8988T (cell line): Measurements from ENCODE around the gene DCLRE1B.

ENCODE experiments used
- DNase-seq: peaks from one replicate; pipeline ENCODE4 v3.0.0; 2011

Gene DCLRE1B

GRCh38 chr1:113887402-113888175, 17.5 kb upstream of the DCLRE1B start, which contains the start of gene BCL2L15:
BCL2L15 (minus strand) TSS chr1:113887581; CDS start chr1:113887375, 206 bp downstream.
- no peak for DNase-seq

- DNase-seq = no peak
These were observed 14.3 kb upstream of the DCLRE1B start for GRCh38 chr1:113890816-113891215.

GRCh38 chr1:113891631-113892220, 13.4 kb upstream of the DCLRE1B start:
- no peak for DNase-seq

GRCh38 chr1:113893267-113893666, 11.9 kb upstream of the DCLRE1B start:
- DNase-seq = no peak

- DNase-seq = no peak
These were observed 10.0 kb upstream of the DCLRE1B start for GRCh38 chr1:113895098-113895497.

- no peak for DNase-seq
These were observed 9.2 kb upstream of the DCLRE1B start for GRCh38 chr1:113895961-113896360.

- no peak for DNase-seq
These were observed 6.8 kb upstream of the DCLRE1B start for GRCh38 chr1:113898241-113898814.

GRCh38 chr1:113899111-113899510, 6.0 kb upstream of the DCLRE1B start:
- no peak for DNase-seq

- DNase-seq = no peak
These were observed 3.9 kb upstream of the DCLRE1B start for GRCh38 chr1:113901191-113901590.

GRCh38 chr1:113903501-113904292, 1.4 kb upstream of the DCLRE1B start:
- no peak for DNase-seq

GRCh38 chr1:113904293-113904673, 843 bp upstream of the DCLRE1B start:
- DNase-seq = no peak

GRCh38 chr1:113905435-113905861, 322 bp downstream of the DCLRE1B start:
- DNase-seq = no peak

- DNase-seq = no peak
These were observed 7.6 kb downstream of the DCLRE1B start for GRCh38 chr1:113912594-113913311.

GRCh38 chr1:113913312-113913668, 8.2 kb downstream of the DCLRE1B start:
- DNase-seq = no peak

GRCh38 chr1:113913887-113914664, 8.9 kb downstream of the DCLRE1B start:
- no peak for DNase-seq

- no peak for DNase-seq
These were observed 11.8 kb downstream of the DCLRE1B start for GRCh38 chr1:113916974-113917373.

- DNase-seq = no peak
These were observed 12.4 kb downstream of the DCLRE1B start for GRCh38 chr1:113917400-113918082.

- no peak for DNase-seq
These were observed 13.1 kb downstream of the DCLRE1B start for GRCh38 chr1:113918243-113918642.

- DNase-seq = no peak
These were observed 17.8 kb downstream of the DCLRE1B start for GRCh38 chr1:113922957-113923356.

- no peak for DNase-seq
These were observed 19.3 kb downstream of the DCLRE1B start for GRCh38 chr1:113924473-113924872.
